LNCaP clone FGC (cell line): Measurements from ENCODE around the gene HMGXB4.

Experiments used
- DNase-seq: peaks from one replicate; pipeline ENCODE4 v3.0.0-alpha.2; 2011; ENCODE audit warnings: low read depth
- H3K4me3 ChIP-seq: 2 replicates; pipeline ENCODE4 v1.5.1; 2011; ENCODE audit warnings: mild to moderate bottlenecking, low read depth, low read length, control low read depth
- TF ChIP-seq, protein P1 (sequence below): IDR thresholded peaks from 2 replicates; pipeline ENCODE4 v1.5.1; 2012; ENCODE audit warnings: mild to moderate bottlenecking; ENCODE audit not compliant: control insufficient read depth, insufficient read depth; ENCODE audit errors: extremely low read depth

The HMGXB4 gene

DNA sequence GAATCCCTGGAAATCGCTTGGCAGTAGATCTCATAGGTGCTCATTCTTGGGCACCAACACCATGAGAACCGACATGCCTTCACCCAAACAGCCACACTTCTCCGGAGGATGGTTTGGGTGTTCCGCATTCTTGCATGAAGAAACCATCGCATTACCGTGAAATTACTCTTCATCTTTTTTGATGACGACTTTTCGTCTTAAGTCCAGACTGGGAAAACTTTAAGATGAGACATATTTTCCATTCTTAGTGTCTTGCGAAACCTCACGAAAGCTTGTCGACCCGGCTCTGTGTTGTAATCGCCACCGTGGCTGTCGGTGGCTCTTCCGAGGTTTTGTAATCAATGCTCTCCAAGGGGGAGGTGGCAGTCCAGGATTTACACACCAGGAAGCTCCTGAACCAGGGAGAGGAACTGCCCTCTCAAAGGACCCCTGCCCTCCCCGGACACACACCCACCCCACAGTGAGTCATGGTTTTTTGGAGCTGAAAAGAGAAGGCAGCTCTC is 44.1 kb downstream of the HMGXB4 start:
- TF ChIP-seq, protein P1, sequence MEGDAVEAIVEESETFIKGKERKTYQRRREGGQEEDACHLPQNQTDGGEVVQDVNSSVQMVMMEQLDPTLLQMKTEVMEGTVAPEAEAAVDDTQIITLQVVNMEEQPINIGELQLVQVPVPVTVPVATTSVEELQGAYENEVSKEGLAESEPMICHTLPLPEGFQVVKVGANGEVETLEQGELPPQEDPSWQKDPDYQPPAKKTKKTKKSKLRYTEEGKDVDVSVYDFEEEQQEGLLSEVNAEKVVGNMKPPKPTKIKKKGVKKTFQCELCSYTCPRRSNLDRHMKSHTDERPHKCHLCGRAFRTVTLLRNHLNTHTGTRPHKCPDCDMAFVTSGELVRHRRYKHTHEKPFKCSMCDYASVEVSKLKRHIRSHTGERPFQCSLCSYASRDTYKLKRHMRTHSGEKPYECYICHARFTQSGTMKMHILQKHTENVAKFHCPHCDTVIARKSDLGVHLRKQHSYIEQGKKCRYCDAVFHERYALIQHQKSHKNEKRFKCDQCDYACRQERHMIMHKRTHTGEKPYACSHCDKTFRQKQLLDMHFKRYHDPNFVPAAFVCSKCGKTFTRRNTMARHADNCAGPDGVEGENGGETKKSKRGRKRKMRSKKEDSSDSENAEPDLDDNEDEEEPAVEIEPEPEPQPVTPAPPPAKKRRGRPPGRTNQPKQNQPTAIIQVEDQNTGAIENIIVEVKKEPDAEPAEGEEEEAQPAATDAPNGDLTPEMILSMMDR, result no peak
- H3K4me3 ChIP-seq, result peak overlapping the region; percentile 95; the same call in 1 of the 2 replicates
- DNase-seq, result no peak

DNA sequence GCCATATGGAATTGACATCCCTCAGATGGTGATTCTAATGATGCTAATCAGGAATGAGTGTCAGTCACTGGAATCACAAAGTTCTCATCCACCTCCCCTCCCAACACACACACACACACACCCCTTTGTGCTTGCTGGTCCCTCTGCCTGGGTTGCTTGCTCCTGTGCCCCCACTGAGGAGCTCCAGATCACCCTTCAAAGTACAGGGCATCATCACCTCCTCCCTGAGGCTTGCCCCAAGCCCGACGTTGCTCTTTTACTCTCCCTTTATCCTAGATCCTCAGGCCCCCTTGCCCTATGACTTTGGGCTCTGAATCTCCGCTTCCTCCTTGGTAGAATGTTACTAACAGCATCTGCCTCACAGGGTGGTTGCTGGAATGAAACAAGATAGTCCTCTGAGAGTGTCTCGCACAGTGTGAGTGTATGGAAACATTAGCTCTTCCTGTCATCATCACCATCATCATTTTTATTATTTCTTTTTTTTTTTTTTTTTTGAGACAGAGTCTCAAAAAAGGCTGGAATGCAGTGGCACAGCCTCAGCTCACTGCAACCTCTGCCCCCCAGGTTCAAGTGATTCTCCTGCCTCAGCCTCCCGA is 45.8 kb downstream of the HMGXB4 start:
- TF ChIP-seq, protein P1, result no peak
- H3K4me3 ChIP-seq, result no peak overlapping the region
- no peak for DNase-seq

DNA sequence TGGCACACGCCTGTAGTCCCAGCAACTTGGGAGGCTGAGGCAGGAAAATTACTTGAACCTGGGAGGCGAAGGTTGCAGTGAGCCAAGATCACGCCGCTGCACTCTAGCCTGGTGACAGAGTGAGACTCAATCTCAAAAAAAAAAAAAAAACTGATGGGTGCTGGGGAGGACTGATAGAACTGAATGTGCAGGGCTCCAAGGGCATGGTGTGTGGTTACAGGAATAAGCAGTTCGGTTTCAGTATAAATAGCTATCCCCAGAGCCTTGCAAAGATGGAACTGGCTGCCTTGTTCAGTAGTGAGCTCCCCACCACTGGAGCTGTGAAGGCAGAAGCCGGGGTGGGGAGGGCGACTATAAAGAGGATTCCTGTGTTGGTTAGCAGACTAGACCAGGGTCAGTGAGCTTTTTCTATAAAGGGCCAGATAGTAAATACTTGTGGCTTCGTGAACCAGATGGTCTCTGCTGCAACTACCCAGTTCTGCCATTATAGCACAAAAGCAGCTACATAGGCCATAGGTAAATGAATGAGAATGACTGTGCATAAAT is 48.3 kb downstream of the HMGXB4 start:
- TF ChIP-seq, protein P1, result no peak
- no peak for DNase-seq
- H3K4me3 ChIP-seq, result no peak overlapping the region

DNA sequence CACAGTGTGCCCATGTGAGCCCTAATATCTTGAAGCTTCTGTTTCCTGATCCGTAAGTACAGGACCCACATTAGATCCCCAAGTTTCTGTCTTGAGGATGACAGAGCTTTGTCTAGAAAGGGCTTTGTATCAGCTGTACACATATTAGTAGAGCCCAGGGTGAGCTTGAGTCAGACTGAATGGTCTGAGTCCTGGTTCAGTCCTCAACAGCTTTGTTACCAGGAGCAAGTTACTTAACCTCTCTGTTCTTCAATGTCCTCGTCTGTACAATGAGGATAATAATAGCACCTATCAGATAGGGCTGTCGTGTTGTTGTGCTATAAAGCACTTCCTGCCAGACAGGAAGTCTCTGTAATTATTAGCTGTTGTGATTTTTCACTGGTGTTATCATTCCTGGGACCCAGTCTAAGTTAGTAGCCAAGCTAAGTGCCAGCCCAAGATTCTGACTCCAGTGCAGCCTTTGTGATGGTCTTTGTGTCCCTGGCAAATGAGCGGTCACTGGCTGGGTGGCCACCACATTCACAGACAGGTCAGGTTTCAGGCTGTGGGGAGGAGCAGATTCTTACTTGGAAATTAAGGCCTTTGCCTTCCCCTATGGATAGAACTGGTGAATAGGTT is 49.2 kb downstream of the HMGXB4 start:
- no peak for DNase-seq
- H3K4me3 ChIP-seq, result no peak overlapping the region
- TF ChIP-seq, protein P1, result no peak

DNA sequence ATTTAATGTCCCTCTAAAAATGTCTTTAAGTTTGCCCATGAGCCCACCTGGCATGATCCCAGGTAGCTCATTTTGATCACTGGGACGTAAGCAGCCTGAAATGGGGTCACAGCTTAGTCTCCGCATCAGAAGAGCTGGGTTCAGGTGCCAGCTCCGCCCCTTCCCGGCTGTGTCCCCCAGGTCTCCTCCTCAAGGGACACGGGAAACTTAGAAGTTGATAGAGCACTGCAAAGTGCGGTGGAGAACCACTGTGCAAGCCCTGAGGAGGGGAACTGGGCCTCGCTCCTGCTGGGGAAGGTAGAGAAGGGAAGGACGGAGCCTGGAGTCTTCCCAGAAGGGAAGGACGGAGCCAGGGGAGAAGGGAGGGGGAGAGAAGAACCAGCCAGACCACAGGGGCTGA is 50.1 kb downstream of the HMGXB4 start:
- H3K4me3 ChIP-seq, result no peak overlapping the region
- TF ChIP-seq, protein P1, result no peak
- no peak for DNase-seq

DNA sequence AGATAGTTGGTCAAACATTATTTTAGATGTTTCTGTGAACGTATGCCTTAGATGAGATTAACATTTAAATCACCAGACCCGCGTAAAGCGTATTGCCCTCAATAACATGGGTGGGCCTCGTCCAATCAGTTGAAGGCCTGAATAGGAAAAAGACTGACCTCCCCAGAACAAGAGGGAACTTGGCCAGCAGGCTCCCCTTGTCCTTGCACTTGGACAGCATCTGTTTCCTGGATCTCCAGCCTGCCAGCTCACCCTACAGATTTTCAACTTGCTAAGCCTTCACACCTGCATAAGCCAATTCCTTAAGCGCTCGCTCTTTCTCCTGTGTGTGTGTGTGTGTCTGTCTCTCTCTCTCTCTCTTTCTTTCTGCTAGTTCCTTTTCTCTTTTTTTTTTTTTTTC is 50.6 kb downstream of the HMGXB4 start:
- no peak overlapping the region for H3K4me3 ChIP-seq
- TF ChIP-seq, protein P1, result no peak
- DNase-seq, result no peak
